Ovary (tissue), 9 donors: ENCODE measurements around the gene VSX2. TPM values are rescaled to one million over a fixed set of nuclear protein-coding genes. Genes with fewer than 3 reads are reported as not detected.

ENCODE experiments used
- DNase-seq, 5 donors: peaks; one replicate each; pipeline ENCODE4 v3.0.0-alpha.2; 2019 to 2020
- H3K27ac ChIP-seq, 2 donors: fragments of 200-600 bp; one replicate each; pipeline versions ENCODE4 v1.5.1 to v1.8.0; 2019 to 2022
- H3K27me3 ChIP-seq: fragments of 200-600 bp; one replicate; pipeline ENCODE4 v1.8.0; 2022
- H3K36me3 ChIP-seq: fragments of 200-600 bp; sonication (generic); one replicate; pipeline ENCODE4 v1.5.1; 2019
- H3K4me1 ChIP-seq: one replicate; pipeline ENCODE4 v1.8.1; 2013; ENCODE audit warnings: mild to moderate bottlenecking, moderate library complexity; ENCODE audit not compliant: insufficient read depth
- H3K4me3 ChIP-seq: fragments of 200-600 bp; sonication (generic); one replicate; pipeline ENCODE4 v1.5.1; 2017
- H3K9me3 ChIP-seq, 2 donors: fragments of 200-600 bp in 1 of 2; sonication (generic) in 1 of 2; one replicate each; pipeline versions ENCODE4 v1.5.1 to v1.8.1; 2013 to 2019; ENCODE audit warnings: mild to moderate bottlenecking in 1 of 2, moderate library complexity in 1 of 2
- EP300 ChIP-seq: sonication (generic); formaldehyde crosslinking; IDR thresholded peaks from one replicate; pipeline ENCODE4 v1.6.1; 2017; ENCODE audit warnings: antibody characterized with exemption
- POLR2A ChIP-seq: fragments of 450-650 bp; IDR thresholded peaks from one replicate; pipeline ENCODE4 v1.6.1; 2017; ENCODE audit warnings: antibody characterized with exemption, mild to moderate bottlenecking, moderate library complexity
- WGBS, 3 donors: extraction: QIAGEN DNeasy Blood & Tissue Kit in 1 of 3; methylation state at CpG; one replicate each; pipeline versions ENCODE4 v1.1.5 to v1.1.7; 2013 to 2017; 5-methylcytosine and 5-hydroxymethylcytosine counted together
- intact Hi-C, 4 donors: fragments of 100-400 bp; cut with DNase I; formaldehyde crosslinking; loops; one replicate each; pipeline versions ENCODE4 v1.11.0 to v1.15.1; 2022 to 2023
- polyA plus RNA-seq, 2 donors: library from polyadenylated mRNA; stranded (reverse); fragments of 200-250 nt in 1 of 2; fragments of 350-450 nt in 1 of 2; fragmentation: Illumina TruSeq in 1 of 2; extraction: RNeasy Lipid Tissue Mini Kit (QIAGEN cat#74804) in 1 of 2; gene quantifications; one replicate each; pipeline ENCODE4 v1.2.3, GENCODE V29; 2013 to 2014
- total RNA-seq, 7 donors: library from RNA; depleted of rRNA in 2 of 7; stranded (reverse); fragments of >200 nt in 2 of 7; fragmentation: NEBNext Ultra II Directional in 3 of 7; extraction: Animal tissue kit (Norgen Biotek cat#: 25700) in 3 of 7; gene quantifications; one replicate each; pipeline versions ENCODE4 v1.1.0 to v1.2.4, GENCODE V29; 2016 to 2023
- TF ChIP-seq, protein P1 (sequence below), 3 donors: fragments of 450-650 bp in 2 of 3; fragments of 200-600 bp in 1 of 3; IDR thresholded peaks; one replicate each; pipeline versions ENCODE4 v1.5.1 to v1.8.0; 2016 to 2022; ENCODE audit warnings: antibody characterized with exemption in 3 of 3, mild to moderate bottlenecking in 1 of 3
- donor health status: DM: no; HTN: no; CAD: no; lungs with moderate emphysema.
- donor health status: DM: no; HTN: no; CAD: no.
- donor health status: Bipolar disorder and iron deficiency.
- donor health status: DM: yes; HTN: yes; CAD: no.
- donor health status: DM: no; HTN: no; CAD: no.
- donor health status: DM: yes; HTN: yes; CAD: no.

VSX2 gene
- total and polyA plus RNA-seq, 9 donors = not detected

- Histone ChIP-seq H3K9me3 (no peaks in the 10 kb centered on the region), H3K36me3 (no peaks in the 10 kb centered on the region), H3K27ac (no peak overlapping the region), H3K27me3 (no peaks in the 10 kb centered on the region), H3K4me3 (no peak overlapping the region), H3K4me1 (peaks cover 1% of the 10 kb centered on the region)
- intact Hi-C loops = no loop called here
- WGBS, 3 donors = 79 to 83% (median 81%) methylated on average over 4 of the region's 4 CpGs
- DNase-seq = no peak
- no peak for TF ChIP-seq POLR2A
- TF ChIP-seq, protein P1, sequence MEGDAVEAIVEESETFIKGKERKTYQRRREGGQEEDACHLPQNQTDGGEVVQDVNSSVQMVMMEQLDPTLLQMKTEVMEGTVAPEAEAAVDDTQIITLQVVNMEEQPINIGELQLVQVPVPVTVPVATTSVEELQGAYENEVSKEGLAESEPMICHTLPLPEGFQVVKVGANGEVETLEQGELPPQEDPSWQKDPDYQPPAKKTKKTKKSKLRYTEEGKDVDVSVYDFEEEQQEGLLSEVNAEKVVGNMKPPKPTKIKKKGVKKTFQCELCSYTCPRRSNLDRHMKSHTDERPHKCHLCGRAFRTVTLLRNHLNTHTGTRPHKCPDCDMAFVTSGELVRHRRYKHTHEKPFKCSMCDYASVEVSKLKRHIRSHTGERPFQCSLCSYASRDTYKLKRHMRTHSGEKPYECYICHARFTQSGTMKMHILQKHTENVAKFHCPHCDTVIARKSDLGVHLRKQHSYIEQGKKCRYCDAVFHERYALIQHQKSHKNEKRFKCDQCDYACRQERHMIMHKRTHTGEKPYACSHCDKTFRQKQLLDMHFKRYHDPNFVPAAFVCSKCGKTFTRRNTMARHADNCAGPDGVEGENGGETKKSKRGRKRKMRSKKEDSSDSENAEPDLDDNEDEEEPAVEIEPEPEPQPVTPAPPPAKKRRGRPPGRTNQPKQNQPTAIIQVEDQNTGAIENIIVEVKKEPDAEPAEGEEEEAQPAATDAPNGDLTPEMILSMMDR (IDR thresholded peaks at IDR 0.05) = no peak
- no peak for TF ChIP-seq EP300
Measured at GRCh38 chr14:74261288-74261687, 22.0 kb downstream of the VSX2 start.

- Histone ChIP-seq H3K9me3 (no peaks in the 10 kb centered on the region), H3K36me3 (no peaks in the 10 kb centered on the region), H3K4me3 (no peak overlapping the region), H3K27ac (no peak overlapping the region), H3K4me1 (peaks cover 1% of the 10 kb centered on the region), H3K27me3 (no peaks in the 10 kb centered on the region)
- intact Hi-C loops = no loop called here
- no peak for TF ChIP-seq EP300
- TF ChIP-seq, protein P1 (IDR thresholded peaks at IDR 0.05) = no peak
- TF ChIP-seq POLR2A = no peak
- no peak for DNase-seq
- WGBS, 3 donors = 90 to 91% (median 90%) methylated on average over 9 of the region's 9 CpGs
Measured at GRCh38 chr14:74262076-74262475, 22.8 kb downstream of the VSX2 start.

DNA sequence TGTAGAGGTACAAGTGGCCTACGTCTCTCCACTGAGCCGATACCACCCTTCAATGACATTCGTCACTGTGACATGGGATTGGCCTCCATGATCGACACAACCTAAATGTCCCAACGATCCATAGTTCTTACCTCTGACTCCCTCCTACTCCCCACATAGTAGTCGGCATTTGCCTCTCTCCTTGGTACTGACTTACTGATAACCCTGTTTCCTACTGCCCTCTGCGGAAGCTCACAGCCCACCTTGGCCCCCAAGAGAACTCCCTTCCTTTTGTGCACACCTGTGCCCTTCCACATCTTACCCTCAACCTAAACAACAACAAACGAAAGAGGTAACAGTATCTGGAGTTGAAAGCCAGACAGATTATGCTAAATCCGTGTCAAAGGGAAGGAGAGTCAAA, 23.9 kb downstream of the VSX2 start:
- Histone ChIP-seq H3K4me1 (no peaks in the 10 kb centered on the region), H3K36me3 (no peaks in the 10 kb centered on the region), H3K9me3 (no peaks in the 10 kb centered on the region), H3K4me3 (no peak overlapping the region), H3K27ac (no peak overlapping the region), H3K27me3 (no peaks in the 10 kb centered on the region)
- no peak for DNase-seq
- 76 to 78% (median 77%) methylated on average over 9 of the region's 9 CpGs for WGBS, 3 donors
- intact Hi-C loops = no loop called here
- TF ChIP-seq, protein P1 (IDR thresholded peaks at IDR 0.05) = no peak
- TF ChIP-seq EP300 = no peak
- TF ChIP-seq POLR2A = no peak

- Histone ChIP-seq H3K27me3 (no peaks in the 10 kb centered on the region), H3K9me3 (no peaks in the 10 kb centered on the region), H3K4me3 (no peak overlapping the region), H3K27ac (no peak overlapping the region), H3K4me1 (no peaks in the 10 kb centered on the region), H3K36me3 (no peaks in the 10 kb centered on the region)
- no peak for TF ChIP-seq EP300
- no peak for TF ChIP-seq POLR2A
- intact Hi-C loops = no loop called here
- DNase-seq = no peak
- WGBS, 3 donors = 43 to 47% (median 47%) methylated on average over 5 of the region's 5 CpGs
Measured at GRCh38 chr14:74263921-74264320, 24.7 kb downstream of the VSX2 start.

DNA sequence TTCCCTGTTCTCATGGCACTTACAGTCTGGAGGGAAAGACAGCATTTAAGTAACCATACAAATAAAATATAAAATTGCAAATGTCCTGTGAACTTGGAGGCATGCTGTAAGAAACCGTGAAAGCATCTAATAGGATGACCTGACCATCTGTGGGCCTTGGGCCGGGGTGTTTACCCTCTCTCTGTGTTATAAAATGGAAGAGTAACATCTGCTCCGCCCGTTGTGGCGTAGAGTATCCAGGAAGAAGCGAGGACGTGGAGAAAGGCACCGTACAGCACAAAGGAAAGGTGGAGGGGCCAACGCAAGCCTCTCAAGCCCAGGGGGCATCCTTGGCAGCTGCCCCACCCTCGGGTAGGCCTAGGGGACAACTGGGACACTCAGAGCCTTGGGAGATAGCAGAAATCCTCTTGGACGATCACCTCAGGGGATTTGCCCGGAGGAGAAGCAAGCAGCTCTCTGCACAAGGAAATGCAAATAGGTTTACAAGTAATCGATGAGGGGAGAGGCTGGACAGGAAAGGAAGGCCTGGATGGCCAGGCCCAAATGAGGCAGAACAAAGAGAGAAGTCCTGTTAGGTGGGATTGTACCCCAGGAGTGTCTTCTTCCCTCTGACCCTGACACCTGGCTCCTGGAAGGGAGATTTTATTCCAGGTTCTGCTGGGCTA, 26.2 kb downstream of the VSX2 start:
- no peaks in the 10 kb centered on the region for H3K27me3 ChIP-seq
- H3K4me1 ChIP-seq = no peaks in the 10 kb centered on the region
- no peak overlapping the region for H3K4me3 ChIP-seq
- TF ChIP-seq, protein P1 (IDR thresholded peaks at IDR 0.05) = no peak
- no peak for TF ChIP-seq POLR2A
- TF ChIP-seq EP300 = no peak
- no peaks in the 10 kb centered on the region for H3K36me3 ChIP-seq
- H3K9me3 ChIP-seq = no peaks in the 10 kb centered on the region
- 64 to 70% (median 64%) methylated on average over 13 of the region's 13 CpGs for WGBS, 3 donors
- H3K27ac ChIP-seq = no peak overlapping the region
- no peak for DNase-seq
- intact Hi-C loops = no loop called here
